ENCODE measurements around the gene PSMD12.
A peak's percentile ranks its signal among the peaks of the same experiment; 100 is the strongest.

PSMD12 gene

DNA sequence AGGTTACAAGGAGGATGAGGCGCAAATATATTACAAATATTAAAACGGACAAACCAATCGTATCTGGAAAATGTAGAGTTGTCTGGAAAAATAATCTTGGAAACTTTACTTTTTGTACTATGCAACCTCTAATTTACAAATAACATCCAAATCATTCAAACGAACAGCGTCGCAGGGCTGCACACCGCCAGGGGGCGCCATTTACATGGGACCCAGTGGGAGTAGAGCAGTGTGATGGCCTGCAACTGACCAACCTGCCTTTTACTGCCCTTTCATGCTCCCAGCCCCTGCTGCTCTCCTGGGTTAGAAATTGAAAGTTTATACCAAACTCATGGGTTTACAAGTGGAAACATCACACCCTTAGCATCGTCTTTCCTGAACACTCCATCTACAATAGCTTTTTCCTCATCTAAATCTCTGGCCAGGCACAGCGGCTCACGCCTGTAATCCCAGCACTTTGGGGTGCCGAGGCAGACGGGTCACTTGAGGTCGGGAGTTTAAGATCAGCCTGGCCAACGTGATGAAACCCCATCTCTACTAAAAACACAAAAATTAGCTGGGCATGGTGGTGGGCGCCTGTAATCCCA lies 20.7 kb upstream of the PSMD12 start:
- peak; percentile 54 for DNase-seq (ENCODE audit: low spot score)

GRCh38 chr17:67385122-67385988 lies 19.0 kb upstream of the PSMD12 start:
- DNase-seq (ENCODE audit: low spot score) = no peak

- no peak for DNase-seq (ENCODE audit: low spot score)
These were observed 15.5 kb upstream of the PSMD12 start for GRCh38 chr17:67381929-67382257.

GRCh38 chr17:67379251-67379630 lies 12.9 kb upstream of the PSMD12 start:
- DNase-seq (ENCODE audit: low spot score) = no peak

GRCh38 chr17:67378454-67379250 lies 12.3 kb upstream of the PSMD12 start:
- peak; percentile 85 for DNase-seq (ENCODE audit: low spot score)

DNA sequence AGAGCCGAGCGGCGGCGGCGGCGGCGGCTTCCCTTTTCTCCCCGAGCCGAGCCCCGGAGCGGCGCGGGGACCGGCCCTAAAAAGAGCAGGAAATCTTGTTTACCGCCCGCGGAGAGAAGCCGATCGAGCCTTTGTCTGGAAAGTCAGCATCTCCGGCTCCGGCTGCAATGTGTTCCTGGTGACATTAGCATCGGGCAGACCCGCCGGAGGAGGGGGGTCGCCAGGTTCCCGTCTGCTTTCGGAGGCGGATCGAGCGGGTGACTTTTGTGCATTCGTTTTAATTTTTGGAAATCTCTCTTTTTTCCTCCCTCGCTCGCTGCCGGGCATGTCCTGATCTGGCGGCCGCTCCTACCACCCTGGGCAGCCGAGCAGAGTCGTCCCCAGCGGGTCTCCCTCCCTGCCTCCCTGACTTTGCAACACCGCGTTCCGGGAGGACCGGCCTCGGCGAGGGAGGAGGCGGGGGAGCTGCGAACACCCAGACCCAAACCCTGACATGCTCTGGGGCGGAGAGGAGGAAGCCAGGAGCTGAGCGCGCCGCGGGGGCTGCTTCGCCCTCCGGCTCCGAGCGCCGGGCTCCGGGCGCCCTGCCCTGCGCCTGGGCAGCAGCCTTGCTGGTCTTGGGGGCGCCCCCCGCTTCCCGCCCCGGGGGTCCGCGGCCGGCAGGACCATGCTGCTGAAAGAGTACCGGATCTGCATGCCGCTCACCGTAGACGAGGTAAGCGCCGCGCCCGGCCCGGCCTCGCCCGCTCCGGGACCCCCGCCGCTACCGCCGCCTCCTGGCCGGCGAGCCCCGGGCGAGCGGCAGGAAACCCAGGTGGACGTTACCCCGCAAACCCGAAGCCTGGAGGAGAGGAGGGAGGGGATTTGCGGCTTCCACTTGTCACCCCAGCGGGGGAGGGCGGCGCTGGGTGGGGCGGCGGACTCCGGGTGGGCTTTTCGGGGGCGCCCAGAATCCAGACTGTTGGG lies 11.4 kb upstream of the PSMD12 start:
- DNase-seq (ENCODE audit: low spot score) = peak; percentile 63

GRCh38 chr17:67376737-67377487 lies 10.5 kb upstream of the PSMD12 start, which contains the start of gene PITPNC1:
Gene PITPNC1, plus strand, starts transcription at chr17:67377281.
- peak; percentile 93 for DNase-seq (ENCODE audit: low spot score)

DNA sequence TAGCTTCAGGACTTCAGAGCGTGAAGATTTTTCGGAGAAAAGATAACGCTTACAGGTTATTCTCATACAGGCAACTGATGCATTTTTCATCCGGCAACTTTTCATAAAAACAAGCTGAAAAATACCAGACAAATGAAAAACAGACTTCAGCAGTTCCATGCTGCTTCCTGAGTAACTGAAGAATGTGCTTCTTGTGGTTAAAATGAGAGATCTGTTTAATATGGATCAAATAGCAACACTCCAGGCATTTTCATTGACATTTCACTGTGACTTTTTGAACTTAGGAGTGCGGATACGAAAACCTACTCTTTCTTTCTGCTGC lies 10.0 kb upstream of the PSMD12 start:
- peak; percentile 64 for DNase-seq (ENCODE audit: low spot score)

DNA sequence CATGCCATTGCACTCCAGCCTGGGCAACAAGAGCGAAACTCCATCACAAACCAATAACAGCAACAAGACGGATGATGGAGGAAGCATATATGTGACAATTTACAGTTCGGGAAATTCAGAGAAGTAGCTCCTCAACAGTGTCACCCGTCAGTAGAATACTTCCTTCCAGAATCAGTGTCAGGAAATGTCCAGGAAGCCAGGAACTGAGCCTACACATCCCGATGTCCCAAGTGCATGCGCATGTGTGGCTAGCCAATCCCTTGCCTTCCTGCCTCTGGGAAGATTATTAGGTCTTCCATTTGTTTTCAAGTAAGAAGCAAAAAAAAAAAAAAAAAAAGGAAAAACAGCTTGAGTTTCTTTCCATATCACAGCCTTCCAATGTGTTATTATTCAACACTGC lies 9.3 kb upstream of the PSMD12 start:
- DNase-seq (ENCODE audit: low spot score) = no peak

GRCh38 chr17:67375054-67375427 lies 8.7 kb upstream of the PSMD12 start:
- no peak for DNase-seq (ENCODE audit: low spot score)

DNA sequence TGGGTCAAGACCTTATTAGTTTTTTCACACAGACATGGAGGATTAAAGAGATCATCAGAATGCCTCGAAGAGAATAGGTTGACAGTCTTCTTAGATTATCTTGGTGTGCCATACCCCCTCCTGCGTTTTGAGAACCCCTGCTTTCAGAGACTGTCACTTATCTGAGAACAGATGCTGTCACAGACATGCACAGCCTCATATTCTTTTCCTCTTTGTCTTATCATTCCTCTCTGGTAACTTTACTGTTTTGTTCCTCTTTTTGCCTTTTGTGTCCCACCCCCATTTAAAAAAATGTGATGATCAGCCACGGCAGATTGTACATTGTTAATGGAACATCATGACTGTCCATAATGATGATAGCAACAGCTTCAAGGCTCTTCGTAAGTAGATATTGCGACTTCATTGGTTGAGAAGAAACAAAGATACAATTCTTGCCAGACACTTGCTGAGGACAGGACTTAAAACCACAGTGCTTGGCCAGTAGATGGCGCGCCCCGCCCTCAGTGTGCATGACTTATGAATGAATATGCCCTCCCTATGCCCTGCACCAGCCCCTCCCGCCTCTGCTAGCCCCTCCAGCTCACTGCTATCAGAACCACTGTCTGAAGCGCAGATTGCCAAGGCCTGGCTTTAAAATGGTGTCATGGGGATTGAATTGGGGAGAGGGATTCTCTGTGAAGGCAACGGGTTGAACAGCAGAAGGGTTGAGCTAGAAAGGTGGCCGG lies 8.1 kb upstream of the PSMD12 start:
- peak; percentile 79 for DNase-seq (ENCODE audit: low spot score)

- no peak for DNase-seq (ENCODE audit: low spot score)
These were observed 6.4 kb upstream of the PSMD12 start for GRCh38 chr17:67372751-67373150.

- no peak for DNase-seq (ENCODE audit: low spot score)
These were observed 3.3 kb upstream of the PSMD12 start for GRCh38 chr17:67369676-67370075.

DNA sequence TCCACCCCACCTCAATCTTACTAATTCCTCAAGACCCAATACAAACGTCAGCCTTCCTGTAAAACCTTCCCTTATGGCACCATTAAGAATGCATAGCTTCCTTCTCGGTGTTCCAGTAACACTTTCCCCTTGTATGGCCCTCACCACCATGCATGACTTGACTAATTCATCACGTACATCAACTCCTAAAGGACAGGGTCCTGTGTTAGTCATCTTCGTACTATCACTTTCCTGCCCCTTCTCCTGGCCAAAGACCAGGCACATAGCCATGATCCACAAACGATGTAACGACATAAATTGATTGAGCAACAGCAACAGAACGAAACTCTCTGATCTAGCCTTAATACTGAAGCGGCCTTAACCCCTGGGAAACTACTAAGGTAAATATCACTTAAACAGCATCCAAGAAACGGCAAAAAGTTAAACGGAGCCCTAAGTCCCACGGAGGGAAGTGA lies 612 bp downstream of the PSMD12 start:
- no peak for DNase-seq (ENCODE audit: low spot score)

GRCh38 chr17:67364847-67365737 lies 1.3 kb downstream of the PSMD12 start:
- no peak for DNase-seq (ENCODE audit: low spot score)

DNA sequence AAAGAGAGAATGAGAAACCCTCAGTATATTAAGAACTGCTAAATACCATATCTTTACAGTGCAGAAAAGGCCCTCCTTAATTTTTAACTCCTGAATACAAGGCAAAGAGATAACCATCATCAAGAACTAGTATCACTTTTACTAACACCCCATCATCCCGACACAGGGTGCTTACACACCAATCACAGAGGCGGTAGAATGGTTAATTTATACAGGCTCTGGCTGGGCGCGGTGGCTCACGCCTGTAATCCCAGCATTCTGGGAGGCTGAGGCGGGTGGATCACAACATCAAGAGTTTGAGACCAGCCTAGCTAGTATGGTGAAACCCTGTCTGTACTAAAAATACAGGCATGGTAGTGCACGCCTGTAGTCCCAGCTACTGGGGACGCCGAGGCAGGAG lies 4.2 kb downstream of the PSMD12 start:
- no peak for DNase-seq (ENCODE audit: low spot score)

- no peak for DNase-seq (ENCODE audit: low spot score)
These were observed 5.5 kb downstream of the PSMD12 start for GRCh38 chr17:67360880-67361279.

GRCh38 chr17:67359960-67360791 lies 6.2 kb downstream of the PSMD12 start:
- no peak for DNase-seq (ENCODE audit: low spot score)

Data from AG08396 (cell line).